ENCODE measurements around the gene TTLL8. TPM values are rescaled to one million over a fixed set of nuclear protein-coding genes. Genes with fewer than 3 reads are reported as not detected.
"Not testable (repeated sequence)": the region's sequence is repeated elsewhere in the genome, so short reads cannot be mapped to it uniquely, and the experiment has no call there.

Gene TTLL8
- total RNA-seq, 1 donor, result not detected

DNA sequence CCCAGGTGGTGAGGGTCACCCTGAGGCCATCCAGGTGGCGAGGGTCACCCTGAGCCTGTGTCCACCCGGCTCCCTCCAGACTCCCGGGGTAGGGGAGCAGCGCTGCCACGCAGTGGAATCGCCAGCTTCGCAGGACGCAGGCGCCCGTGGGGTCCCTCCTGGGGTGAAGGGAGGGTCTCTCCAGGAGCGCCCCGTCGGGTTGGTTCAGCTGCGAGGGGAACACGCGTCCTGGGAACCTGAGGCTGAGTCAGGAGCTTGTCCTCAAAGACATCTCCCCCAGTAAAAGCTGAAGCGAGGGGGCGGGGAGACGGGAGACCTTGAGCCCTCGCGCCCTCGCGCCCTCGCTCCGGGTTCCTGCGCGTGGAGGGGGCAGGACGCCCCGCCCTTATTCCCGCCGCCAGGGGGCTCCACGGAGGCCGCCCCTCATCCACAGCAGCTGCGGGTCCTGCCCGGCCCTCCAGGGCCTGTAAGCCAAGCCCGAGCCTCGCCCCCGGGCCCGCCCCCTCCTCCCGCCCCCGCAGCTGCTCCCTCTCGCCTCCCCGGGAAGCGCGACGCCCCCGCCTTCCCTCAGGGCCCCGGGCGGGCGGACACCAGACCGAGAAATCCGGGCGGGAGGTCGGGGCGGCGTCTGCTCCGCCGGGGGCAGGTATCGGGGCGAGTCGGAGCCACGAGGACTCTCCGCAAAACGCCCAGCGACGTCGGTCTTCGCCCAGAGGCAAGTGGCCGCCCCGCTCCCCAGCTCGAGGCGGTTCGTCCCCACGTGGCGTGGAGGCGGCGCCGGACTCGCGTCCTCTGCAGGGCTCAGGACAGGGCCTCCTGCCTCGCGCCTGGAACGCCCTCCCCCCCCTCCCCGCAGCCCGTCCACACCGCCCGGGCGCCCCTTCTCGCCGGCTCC is 74.7 kb downstream of the TTLL8 start:
- TF ChIP-seq, protein P1, sequence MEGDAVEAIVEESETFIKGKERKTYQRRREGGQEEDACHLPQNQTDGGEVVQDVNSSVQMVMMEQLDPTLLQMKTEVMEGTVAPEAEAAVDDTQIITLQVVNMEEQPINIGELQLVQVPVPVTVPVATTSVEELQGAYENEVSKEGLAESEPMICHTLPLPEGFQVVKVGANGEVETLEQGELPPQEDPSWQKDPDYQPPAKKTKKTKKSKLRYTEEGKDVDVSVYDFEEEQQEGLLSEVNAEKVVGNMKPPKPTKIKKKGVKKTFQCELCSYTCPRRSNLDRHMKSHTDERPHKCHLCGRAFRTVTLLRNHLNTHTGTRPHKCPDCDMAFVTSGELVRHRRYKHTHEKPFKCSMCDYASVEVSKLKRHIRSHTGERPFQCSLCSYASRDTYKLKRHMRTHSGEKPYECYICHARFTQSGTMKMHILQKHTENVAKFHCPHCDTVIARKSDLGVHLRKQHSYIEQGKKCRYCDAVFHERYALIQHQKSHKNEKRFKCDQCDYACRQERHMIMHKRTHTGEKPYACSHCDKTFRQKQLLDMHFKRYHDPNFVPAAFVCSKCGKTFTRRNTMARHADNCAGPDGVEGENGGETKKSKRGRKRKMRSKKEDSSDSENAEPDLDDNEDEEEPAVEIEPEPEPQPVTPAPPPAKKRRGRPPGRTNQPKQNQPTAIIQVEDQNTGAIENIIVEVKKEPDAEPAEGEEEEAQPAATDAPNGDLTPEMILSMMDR (IDR thresholded peaks at IDR 0.05; ENCODE audit: extremely low read depth, low read depth, low read length), result no peak
- H3K27ac ChIP-seq (ENCODE audit: low read depth, low read length), result no peak overlapping the region
- H3K79me2 ChIP-seq (ENCODE audit: insufficient read depth, low read length), result no peaks in the 10 kb centered on the region
- no peaks in the 10 kb centered on the region for H3K36me3 ChIP-seq (ENCODE audit: insufficient read depth, low read length)
- H3K4me1 ChIP-seq (ENCODE audit: insufficient read depth, low read length), result no peaks in the 10 kb centered on the region
- H3K4me3 ChIP-seq (ENCODE audit: insufficient read depth, low read length), result no peak overlapping the region
- no peak overlapping the region for H2AFZ ChIP-seq (ENCODE audit: low read length)
- H4K20me1 ChIP-seq (ENCODE audit: insufficient read depth, low read length), result no peaks in the 10 kb centered on the region
- no peak overlapping the region for H3K4me2 ChIP-seq (ENCODE audit: insufficient read depth, low read length)
- DNase-seq (ENCODE audit: insufficient read length, low spot score, missing footprints), result peak; percentile 71
- peaks cover 2% of the 10 kb centered on the region for H3K9me3 ChIP-seq (ENCODE audit: low read depth, low read length)
- peaks cover 23% of the 10 kb centered on the region for H3K27me3 ChIP-seq (ENCODE audit: insufficient read depth, low read length)

DNA sequence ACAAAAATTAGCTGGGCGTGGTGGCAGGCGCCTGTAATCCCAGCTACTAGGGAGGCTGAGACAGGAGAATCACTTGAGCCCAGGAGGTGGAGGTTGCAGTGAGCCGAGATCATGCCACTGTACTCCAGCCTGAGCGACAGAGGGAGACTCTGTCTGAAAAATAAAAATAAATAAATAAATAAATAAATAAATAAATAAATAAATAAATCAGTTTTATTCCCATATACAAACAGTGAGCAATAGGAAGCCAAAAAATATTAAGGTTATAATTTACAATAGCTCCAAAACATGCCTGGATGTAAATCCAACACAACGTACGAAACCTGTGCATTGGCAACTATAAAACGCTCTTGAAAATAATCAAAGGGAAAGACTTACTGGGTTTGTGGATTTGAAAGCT is 76.3 kb downstream of the TTLL8 start:
- H3K27me3 ChIP-seq (ENCODE audit: insufficient read depth, low read length), result peaks cover 23% of the 10 kb centered on the region
- not testable (repeated sequence) for H2AFZ ChIP-seq (ENCODE audit: low read length); H3K4me3 ChIP-seq (ENCODE audit: insufficient read depth, low read length); H3K27ac ChIP-seq (ENCODE audit: low read depth, low read length); H3K4me2 ChIP-seq (ENCODE audit: insufficient read depth, low read length); H3K36me3 ChIP-seq (ENCODE audit: insufficient read depth, low read length); DNase-seq (ENCODE audit: insufficient read length, low spot score, missing footprints); H3K4me1 ChIP-seq (ENCODE audit: insufficient read depth, low read length); H3K79me2 ChIP-seq (ENCODE audit: insufficient read depth, low read length); H4K20me1 ChIP-seq (ENCODE audit: insufficient read depth, low read length); H3K9me3 ChIP-seq (ENCODE audit: low read depth, low read length)

DNA sequence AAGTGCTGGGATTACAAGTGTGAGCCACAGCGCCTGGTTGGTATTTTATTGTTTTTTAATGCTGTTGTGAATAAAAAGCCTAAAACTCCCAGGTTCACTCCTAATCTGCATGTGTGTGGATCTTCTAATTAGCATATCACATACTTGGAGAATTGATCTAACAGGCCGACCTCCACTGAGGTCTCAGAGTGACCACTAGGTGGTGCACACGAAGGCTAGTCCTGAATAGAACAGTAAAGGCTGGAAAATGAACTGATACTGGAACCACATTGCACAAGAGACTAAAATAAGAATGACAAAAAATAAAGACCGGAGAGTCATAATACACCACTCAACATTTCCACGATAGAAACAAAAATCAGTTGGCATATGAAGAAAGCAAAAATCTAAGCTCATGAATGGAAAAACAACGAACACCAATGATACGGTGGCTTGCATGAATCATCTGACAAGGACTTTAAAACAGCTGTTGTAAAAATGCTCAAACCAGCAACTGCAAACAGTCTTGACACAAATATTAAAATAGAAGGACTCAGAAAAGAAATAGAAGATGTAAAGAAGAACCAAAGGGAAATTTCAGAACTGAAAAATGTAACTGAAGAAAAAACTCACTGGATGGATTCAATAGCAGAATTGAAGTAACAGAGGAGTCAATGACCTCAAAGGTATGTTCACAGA is 78.4 kb downstream of the TTLL8 start:
- Histone ChIP-seq H3K36me3 (ENCODE audit: insufficient read depth, low read length) (no peaks in the 10 kb centered on the region), H3K9me3 (ENCODE audit: low read depth, low read length) (no peaks in the 10 kb centered on the region), H3K4me3 (ENCODE audit: insufficient read depth, low read length) (no peak overlapping the region), H4K20me1 (ENCODE audit: insufficient read depth, low read length) (no peaks in the 10 kb centered on the region), H3K79me2 (ENCODE audit: insufficient read depth, low read length) (no peaks in the 10 kb centered on the region), H3K27ac (ENCODE audit: low read depth, low read length) (no peak overlapping the region), H3K27me3 (ENCODE audit: insufficient read depth, low read length) (peaks cover 18% of the 10 kb centered on the region), H3K4me2 (ENCODE audit: insufficient read depth, low read length) (no peak overlapping the region), H3K4me1 (ENCODE audit: insufficient read depth, low read length) (peaks cover 4% of the 10 kb centered on the region), H2AFZ (ENCODE audit: low read length) (no peak overlapping the region)
- DNase-seq (ENCODE audit: insufficient read length, low spot score, missing footprints), result peak; percentile 90
- TF ChIP-seq, protein P1 (IDR thresholded peaks at IDR 0.05; ENCODE audit: extremely low read depth, low read depth, low read length), result peak; percentile 61

DNA sequence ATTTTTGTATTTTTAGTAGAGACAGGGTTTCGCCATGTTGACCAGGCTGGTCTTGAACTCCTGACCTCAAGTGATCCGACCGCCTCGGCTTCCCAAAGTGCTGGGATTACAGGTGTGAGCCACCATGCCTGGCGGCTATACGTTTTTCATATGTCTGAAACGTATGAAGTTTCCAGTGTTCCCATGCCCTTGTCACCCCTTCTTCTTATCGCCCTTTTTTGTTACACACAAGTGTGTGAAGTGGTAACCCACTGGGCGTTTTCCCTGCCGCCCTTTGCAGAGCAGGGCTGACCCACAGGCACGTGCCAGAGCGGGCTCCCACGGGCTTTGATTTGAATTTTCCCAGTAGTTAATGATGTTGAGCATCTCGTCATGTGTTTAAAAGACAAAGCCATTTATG is 80.5 kb downstream of the TTLL8 start:
- DNase-seq (ENCODE audit: insufficient read length, low spot score, missing footprints), result no peak
- no peak overlapping the region for H2AFZ ChIP-seq (ENCODE audit: low read length)
- H3K79me2 ChIP-seq (ENCODE audit: insufficient read depth, low read length), result no peaks in the 10 kb centered on the region
- no peaks in the 10 kb centered on the region for H4K20me1 ChIP-seq (ENCODE audit: insufficient read depth, low read length)
- H3K27me3 ChIP-seq (ENCODE audit: insufficient read depth, low read length), result peaks cover 1% of the 10 kb centered on the region
- peaks cover 4% of the 10 kb centered on the region for H3K4me1 ChIP-seq (ENCODE audit: insufficient read depth, low read length)
- H3K27ac ChIP-seq (ENCODE audit: low read depth, low read length), result no peak overlapping the region
- H3K9me3 ChIP-seq (ENCODE audit: low read depth, low read length), result no peaks in the 10 kb centered on the region
- no peak overlapping the region for H3K4me3 ChIP-seq (ENCODE audit: insufficient read depth, low read length)
- TF ChIP-seq, protein P1 (IDR thresholded peaks at IDR 0.05; ENCODE audit: extremely low read depth, low read depth, low read length), result no peak
- H3K4me2 ChIP-seq (ENCODE audit: insufficient read depth, low read length), result no peak overlapping the region
- H3K36me3 ChIP-seq (ENCODE audit: insufficient read depth, low read length), result no peaks in the 10 kb centered on the region

Measured in osteoblast (primary cell).